Activated CD8-positive, alpha-beta T cell treated with anti-CD3 and anti-CD28 coated beads for 36 hours (primary cell): Measurements from ENCODE around the gene ALG1L2. TPM values are rescaled to one million over a fixed set of nuclear protein-coding genes. Genes with fewer than 3 reads are reported as not detected.
"Not testable (repeated sequence)": the region's sequence is repeated elsewhere in the genome, so short reads cannot be mapped to it uniquely, and the experiment has no call there.

Experiments
- ATAC-seq: fragments of 200-7000 bp; cut with Tn5 transposase; one replicate; pipeline ENCODE4 v1.10.0; 2021; ENCODE audit warnings: mild to moderate bottlenecking, moderate library complexity
- CTCF ChIA-PET: fragments of 350-600 bp; sonication (Branson Sonifier 250); formaldehyde crosslinking; loops from one replicate; lab custom pipeline; 2021; ENCODE audit warnings: antibody characterized with exemption; lab: Charles Lee
- POLR2A ChIA-PET: fragments of 350-600 bp; sonication (Branson Sonifier 250); formaldehyde crosslinking; loops from one replicate; lab custom pipeline; 2021; ENCODE audit warnings: antibody characterized with exemption; lab: Charles Lee
- DNase-seq: peaks from one replicate; pipeline ENCODE4 v3.0.0-alpha.2; 2020
- H3K27ac Mint-ChIP-seq: one replicate; pipeline ENCODE4 v1.8.0; 2021; ENCODE audit warnings: mild to moderate bottlenecking, mixed read lengths
- H3K27me3 Mint-ChIP-seq: one replicate; pipeline ENCODE4 v1.8.0; 2021; ENCODE audit warnings: mixed read lengths
- H3K36me3 Mint-ChIP-seq: one replicate; pipeline ENCODE4 v1.8.0; 2021; ENCODE audit warnings: low read depth, mixed read lengths
- H3K4me1 Mint-ChIP-seq: one replicate; pipeline ENCODE4 v1.8.0; 2021; ENCODE audit warnings: low read depth, mixed read lengths
- H3K4me3 Mint-ChIP-seq: one replicate; pipeline ENCODE4 v1.8.0; 2021; ENCODE audit warnings: mild to moderate bottlenecking, moderate library complexity, mixed read lengths
- H3K9me3 Mint-ChIP-seq: one replicate; pipeline ENCODE4 v1.8.0; 2021; ENCODE audit warnings: mixed read lengths
- CTCF ChIP-seq: fragments of 200-600 bp; IDR thresholded peaks from one replicate; pipeline ENCODE4 v1.8.0; 2022; ENCODE audit warnings: antibody characterized with exemption, mild to moderate bottlenecking
- intact Hi-C: fragments of 100-400 bp; cut with micrococcal nuclease; formaldehyde crosslinking; loops from one replicate; pipeline ENCODE4 v1.10.0; 2022
- total RNA-seq, 2 experiments: library from RNA; stranded (reverse); gene quantifications; one replicate each; pipeline ENCODE4 v1.2.3, GENCODE V29; 2021

Gene ALG1L2
- total RNA-seq, 2 experiments from 2014 or later = 0.60 TPM; not detected in 1

GRCh38 chr3:130085881-130086280 is 4.2 kb downstream of the ALG1L2 start:
- no peaks in the 10 kb centered on the region for H3K36me3 Mint-ChIP-seq
- H3K27ac Mint-ChIP-seq = no peak overlapping the region
- H3K4me3 Mint-ChIP-seq = no peak overlapping the region
- peaks cover 1% of the 10 kb centered on the region for H3K9me3 Mint-ChIP-seq
- ATAC-seq (no peak), DNase-seq (no peak)
- CTCF ChIA-PET = no interaction called here
- POLR2A ChIA-PET = no interaction called here
- TF ChIP-seq CTCF = no peak
- H3K27me3 Mint-ChIP-seq = peaks cover 3% of the 10 kb centered on the region
- no peaks in the 10 kb centered on the region for H3K4me1 Mint-ChIP-seq
- intact Hi-C loops = no loop called here

- H3K4me3 Mint-ChIP-seq, H3K27me3 Mint-ChIP-seq, H3K4me1 Mint-ChIP-seq, DNase-seq, H3K9me3 Mint-ChIP-seq, H3K27ac Mint-ChIP-seq, H3K36me3 Mint-ChIP-seq, ATAC-seq, intact Hi-C loops, POLR2A ChIA-PET, CTCF ChIA-PET: not testable (repeated sequence)
Measured at GRCh38 chr3:130086628-130087027, 5.0 kb downstream of the ALG1L2 start.

GRCh38 chr3:130088061-130088460 is 6.4 kb downstream of the ALG1L2 start:
- Mint-ChIP-seq H3K4me1 (peaks cover 1% of the 10 kb centered on the region), H3K27ac (no peak overlapping the region), H3K36me3 (no peaks in the 10 kb centered on the region), H3K4me3 (no peak overlapping the region), H3K27me3 (no peaks in the 10 kb centered on the region), H3K9me3 (peaks cover 1% of the 10 kb centered on the region)
- POLR2A ChIA-PET = no interaction called here
- intact Hi-C loops = no loop called here
- CTCF ChIA-PET = no interaction called here
- ATAC-seq (no peak), DNase-seq (no peak)
- no peak for TF ChIP-seq CTCF

GRCh38 chr3:130090681-130091080 is 9.1 kb downstream of the ALG1L2 start:
- not testable (repeated sequence) for H3K4me3 Mint-ChIP-seq
- intact Hi-C loops = loop anchor here (10.0 kb wide), 1 partner anchor 146 kb away; no protein-coding TSS in a partner anchor

GRCh38 chr3:130091958-130092357 is 10.3 kb downstream of the ALG1L2 start:
- no peak for TF ChIP-seq CTCF
- ATAC-seq (no peak), DNase-seq (no peak)
- CTCF ChIA-PET = no interaction called here
- Mint-ChIP-seq H3K27me3 (no peaks in the 10 kb centered on the region), H3K27ac (no peak overlapping the region), H3K36me3 (no peaks in the 10 kb centered on the region), H3K4me1 (peaks cover 21% of the 10 kb centered on the region), H3K9me3 (peaks cover 1% of the 10 kb centered on the region), H3K4me3 (no peak overlapping the region)
- POLR2A ChIA-PET = interaction anchor here (0.7 kb wide), 1 partner anchor 14 kb away, joined by 3 read pairs; no protein-coding TSS in a partner anchor
- intact Hi-C loops = loop anchor here (10.0 kb wide), 1 partner anchor 147 kb away; no protein-coding TSS in a partner anchor

More at GRCh38 chr3:130090681-130091080, 9.1 kb downstream of the ALG1L2 start:
- CTCF ChIA-PET, H3K36me3 Mint-ChIP-seq, POLR2A ChIA-PET, H3K27me3 Mint-ChIP-seq, ATAC-seq, H3K27ac Mint-ChIP-seq, H3K9me3 Mint-ChIP-seq, DNase-seq: not testable (repeated sequence)
- H3K4me1 Mint-ChIP-seq = peaks cover 21% of the 10 kb centered on the region

- Mint-ChIP-seq H3K27ac (peak overlapping the region; percentile 34), H3K36me3 (no peaks in the 10 kb centered on the region), H3K9me3 (no peaks in the 10 kb centered on the region), H3K4me3 (peak overlapping the region; percentile 44), H3K27me3 (peaks cover 2% of the 10 kb centered on the region), H3K4me1 (peaks cover 23% of the 10 kb centered on the region)
- peak; percentile 66 for DNase-seq
- ChIA-PET POLR2A (no interaction called here), CTCF (interaction anchor here (2.6 to 3.5 kb wide), 2 partner anchors 12 to 151 kb away, joined by 10 to 14 read pairs; no protein-coding TSS in a partner anchor)
- intact Hi-C loops = loop anchor here (10.0 kb wide), 1 partner anchor 149 kb away; no protein-coding TSS in a partner anchor
- TF ChIP-seq CTCF = no peak
- ATAC-seq = no peak
Measured at GRCh38 chr3:130093741-130094391, 12.2 kb downstream of the ALG1L2 start.

- POLR2A ChIA-PET, H3K27ac Mint-ChIP-seq, ATAC-seq, H3K9me3 Mint-ChIP-seq, H3K36me3 Mint-ChIP-seq, H3K27me3 Mint-ChIP-seq: not testable (repeated sequence)
- peak overlapping the region; percentile 44 for H3K4me3 Mint-ChIP-seq
- intact Hi-C loops = loop anchor here (10.0 kb wide), 1 partner anchor 150 kb away; no protein-coding TSS in a partner anchor
- CTCF ChIA-PET = interaction anchor here (2.6 to 3.5 kb wide), 2 partner anchors 12 to 152 kb away, joined by 10 to 14 read pairs; no protein-coding TSS in a partner anchor
- DNase-seq = peak; percentile 57
- H3K4me1 Mint-ChIP-seq = peaks cover 23% of the 10 kb centered on the region
Measured at GRCh38 chr3:130094491-130094941, 12.9 kb downstream of the ALG1L2 start.

- H3K27ac Mint-ChIP-seq, H3K36me3 Mint-ChIP-seq, DNase-seq, H3K9me3 Mint-ChIP-seq, H3K4me3 Mint-ChIP-seq, ATAC-seq, POLR2A ChIA-PET, H3K27me3 Mint-ChIP-seq: not testable (repeated sequence)
- intact Hi-C loops = loop anchor here (5.0 to 10.0 kb wide), 2 partner anchors 69 to 151 kb away; no protein-coding TSS in a partner anchor
- peaks cover 23% of the 10 kb centered on the region for H3K4me1 Mint-ChIP-seq
- CTCF ChIA-PET = interaction anchor here (1.1 to 3.5 kb wide), 2 partner anchors 69 to 153 kb away, joined by 3 to 14 read pairs; no protein-coding TSS in a partner anchor
Measured at GRCh38 chr3:130095858-130096257, 14.2 kb downstream of the ALG1L2 start.
